KG1 (cell line): ENCODE results near the gene PIK3R4.

Experiments used
- DNase-seq: peaks from one replicate; lab custom pipeline; 2025; lab: John Stamatoyannopoulos, UW

Gene PIK3R4

GRCh38 chr3:130640027-130640426 is 106.6 kb downstream of the PIK3R4 start:
- no peak for DNase-seq

GRCh38 chr3:130636480-130637234 is 110.0 kb downstream of the PIK3R4 start:
- no peak for DNase-seq

GRCh38 chr3:130635978-130636377 is 110.7 kb downstream of the PIK3R4 start:
- no peak for DNase-seq

- DNase-seq, result no peak
These were observed 111.3 kb downstream of the PIK3R4 start for GRCh38 chr3:130635285-130635684.
